Measurements from ENCODE around the gene HESX1. TPM values are rescaled to one million over a fixed set of nuclear protein-coding genes. Genes with fewer than 3 reads are reported as not detected.

Gene HESX1
- total RNA-seq, 2 experiments from 2014 or later: 4.7 to 6.9 TPM

DNA sequence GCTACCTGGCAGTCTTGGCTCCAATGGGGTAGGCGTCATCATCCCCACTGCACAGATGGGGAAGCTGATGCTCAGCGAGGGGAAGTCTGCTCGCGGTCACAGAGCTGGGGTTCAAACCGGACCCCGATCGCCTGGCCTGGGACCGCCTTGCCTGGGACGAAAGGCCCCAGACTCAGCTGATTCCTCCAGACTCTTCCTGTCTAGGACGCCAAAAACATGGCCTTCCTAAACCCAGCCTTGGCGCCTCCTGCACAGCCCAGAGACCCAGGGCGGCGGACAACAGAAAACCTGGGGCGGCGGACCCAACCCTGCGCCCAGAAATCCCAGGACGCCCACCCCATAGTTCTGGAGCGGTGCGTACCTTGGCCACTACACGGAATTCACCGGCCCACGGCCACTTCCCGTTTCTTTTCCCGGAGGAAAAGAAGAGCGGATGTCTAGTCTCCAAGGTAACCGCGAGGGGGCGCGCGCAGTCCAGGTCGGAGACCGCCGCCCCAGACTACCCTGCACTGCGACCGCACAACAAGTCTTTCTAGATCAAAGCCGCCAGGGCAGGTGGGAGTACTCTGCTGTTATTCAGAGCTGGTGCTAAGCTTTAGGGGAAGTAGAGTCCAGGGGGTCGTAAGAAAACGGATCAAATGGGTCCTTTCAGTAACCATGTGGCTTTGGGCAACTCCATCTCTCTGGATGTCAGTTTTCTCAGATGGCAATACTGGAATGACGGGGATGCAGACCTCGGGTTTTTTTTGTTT is 29.7 kb downstream of the HESX1 start:
- no peaks in the 10 kb centered on the region for H4K20me1 ChIP-seq (ENCODE audit: insufficient read depth, low read length)
- peak overlapping the region; percentile 55 for H3K4me3 ChIP-seq (ENCODE audit: low read depth, low read length, poor library complexity, severe bottlenecking)
- DNase-seq (ENCODE audit: low spot score): peak; percentile 76
- H3K4me1 ChIP-seq (ENCODE audit: insufficient read depth, low read length, poor library complexity, severe bottlenecking): peaks cover 17% of the 10 kb centered on the region
- no peaks in the 10 kb centered on the region for H3K79me2 ChIP-seq (ENCODE audit: insufficient read depth, low read depth, low read length)
- H3K9me3 ChIP-seq (ENCODE audit: low read length): no peaks in the 10 kb centered on the region
- BruUV-seq (replicated peaks): no TSS peak
- H3K9me2 ChIP-seq (ENCODE audit: insufficient read depth, low read length): no peaks in the 10 kb centered on the region
- intact Hi-C loops (cut with micrococcal nuclease; ENCODE audit: unreplicated experiment): loop anchor here (1.0 to 10.0 kb wide), 9 partner anchors 57 to 745 kb away; partner anchors contain the start of genes APPL1 and PDE12
- no peak for TF ChIP-seq EZH2phosphoT487 (IDR thresholded peaks at IDR 0.05; ENCODE audit: borderline replicate concordance, low read depth, low read length)
- TF ChIP-seq, protein P1, sequence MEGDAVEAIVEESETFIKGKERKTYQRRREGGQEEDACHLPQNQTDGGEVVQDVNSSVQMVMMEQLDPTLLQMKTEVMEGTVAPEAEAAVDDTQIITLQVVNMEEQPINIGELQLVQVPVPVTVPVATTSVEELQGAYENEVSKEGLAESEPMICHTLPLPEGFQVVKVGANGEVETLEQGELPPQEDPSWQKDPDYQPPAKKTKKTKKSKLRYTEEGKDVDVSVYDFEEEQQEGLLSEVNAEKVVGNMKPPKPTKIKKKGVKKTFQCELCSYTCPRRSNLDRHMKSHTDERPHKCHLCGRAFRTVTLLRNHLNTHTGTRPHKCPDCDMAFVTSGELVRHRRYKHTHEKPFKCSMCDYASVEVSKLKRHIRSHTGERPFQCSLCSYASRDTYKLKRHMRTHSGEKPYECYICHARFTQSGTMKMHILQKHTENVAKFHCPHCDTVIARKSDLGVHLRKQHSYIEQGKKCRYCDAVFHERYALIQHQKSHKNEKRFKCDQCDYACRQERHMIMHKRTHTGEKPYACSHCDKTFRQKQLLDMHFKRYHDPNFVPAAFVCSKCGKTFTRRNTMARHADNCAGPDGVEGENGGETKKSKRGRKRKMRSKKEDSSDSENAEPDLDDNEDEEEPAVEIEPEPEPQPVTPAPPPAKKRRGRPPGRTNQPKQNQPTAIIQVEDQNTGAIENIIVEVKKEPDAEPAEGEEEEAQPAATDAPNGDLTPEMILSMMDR (conservative IDR thresholded peaks at IDR 0.05; ENCODE audit: low read length): peak; percentile 95
- CTCF ChIA-PET (ENCODE audit: unreplicated experiment): interaction anchor here (0.5 kb wide), 1 partner anchor 105 kb away, joined by 3 read pairs; no protein-coding TSS in a partner anchor
- peak overlapping the region; percentile 79 for H2AFZ ChIP-seq (ENCODE audit: low read length)
- H3K27ac ChIP-seq (ENCODE audit: low read depth, low read length, poor library complexity, severe bottlenecking): no peak overlapping the region
- POLR2A ChIA-PET: interaction anchor here (0.8 to 1.2 kb wide), 3 partner anchors 12 to 228 kb away, joined by 3 to 5 read pairs (median 3); no protein-coding TSS in a partner anchor
- peak overlapping the region; percentile 57 for H3K4me2 ChIP-seq (ENCODE audit: low read length)
- no peaks in the 10 kb centered on the region for H3K36me3 ChIP-seq (ENCODE audit: insufficient read depth, low read length)

DNA sequence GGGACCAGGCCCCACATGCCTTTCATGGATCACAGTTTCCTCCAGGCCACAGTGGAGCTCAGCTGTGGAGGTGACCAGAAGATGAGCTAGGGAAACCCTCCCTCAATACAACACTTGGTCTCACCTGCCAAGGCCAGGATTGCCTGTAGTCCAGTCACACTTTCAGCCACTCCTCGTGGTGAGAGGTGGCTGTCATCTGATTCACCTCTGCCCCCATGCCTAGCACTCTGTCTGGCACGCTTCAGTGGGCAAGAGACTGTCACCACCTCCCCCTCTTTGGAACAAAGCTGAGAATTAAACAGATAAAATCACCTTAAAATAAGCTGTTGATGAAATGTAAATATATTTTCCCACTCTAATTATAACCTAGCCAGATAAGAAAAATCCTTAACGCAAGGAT is 30.7 kb downstream of the HESX1 start:
- TF ChIP-seq, protein P1 (conservative IDR thresholded peaks at IDR 0.05; ENCODE audit: low read length): no peak
- TF ChIP-seq EZH2phosphoT487 (IDR thresholded peaks at IDR 0.05; ENCODE audit: borderline replicate concordance, low read depth, low read length): no peak
- Histone ChIP-seq H3K4me3 (ENCODE audit: low read depth, low read length, poor library complexity, severe bottlenecking) (no peak overlapping the region), H3K4me1 (ENCODE audit: insufficient read depth, low read length, poor library complexity, severe bottlenecking) (peaks cover 20% of the 10 kb centered on the region), H3K4me2 (ENCODE audit: low read length) (no peak overlapping the region), H2AFZ (ENCODE audit: low read length) (no peak overlapping the region), H3K36me3 (ENCODE audit: insufficient read depth, low read length) (no peaks in the 10 kb centered on the region), H3K27ac (ENCODE audit: low read depth, low read length, poor library complexity, severe bottlenecking) (no peak overlapping the region), H3K79me2 (ENCODE audit: insufficient read depth, low read depth, low read length) (no peaks in the 10 kb centered on the region), H3K9me2 (ENCODE audit: insufficient read depth, low read length) (no peaks in the 10 kb centered on the region), H4K20me1 (ENCODE audit: insufficient read depth, low read length) (no peaks in the 10 kb centered on the region), H3K9me3 (ENCODE audit: low read length) (no peaks in the 10 kb centered on the region)
- BruUV-seq (replicated peaks): no TSS peak
- POLR2A ChIA-PET: interaction anchor here (0.5 to 1.0 kb wide), 4 partner anchors 10 to 228 kb away, joined by 3 to 4 read pairs (median 3); no protein-coding TSS in a partner anchor
- DNase-seq (ENCODE audit: low spot score): peak; percentile 10
- intact Hi-C loops (cut with micrococcal nuclease; ENCODE audit: unreplicated experiment): no loop called here
- CTCF ChIA-PET (ENCODE audit: unreplicated experiment): no interaction called here

DNA sequence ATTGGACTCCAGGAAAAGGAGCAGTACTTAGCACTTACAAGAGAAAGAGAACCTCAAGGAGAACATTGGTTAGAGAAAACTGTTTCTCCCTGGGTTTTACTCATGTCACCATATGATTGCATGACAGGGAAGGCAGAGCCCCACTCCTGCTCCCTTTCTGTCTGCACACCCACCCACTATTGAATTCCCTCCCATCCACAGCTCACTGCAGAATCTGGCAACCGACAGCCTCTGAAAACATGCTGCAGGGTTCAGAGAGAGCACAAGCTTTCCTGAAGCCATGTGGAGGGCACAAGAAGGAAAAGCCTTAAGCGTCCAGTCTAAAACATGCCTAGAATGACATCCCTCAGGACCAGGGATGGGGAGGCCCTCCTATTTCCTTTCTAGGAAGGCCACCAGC is 31.6 kb downstream of the HESX1 start:
- Histone ChIP-seq H3K9me2 (ENCODE audit: insufficient read depth, low read length) (no peaks in the 10 kb centered on the region), H3K4me3 (ENCODE audit: low read depth, low read length, poor library complexity, severe bottlenecking) (no peak overlapping the region), H4K20me1 (ENCODE audit: insufficient read depth, low read length) (no peaks in the 10 kb centered on the region), H3K4me1 (ENCODE audit: insufficient read depth, low read length, poor library complexity, severe bottlenecking) (peaks cover 20% of the 10 kb centered on the region), H3K9me3 (ENCODE audit: low read length) (no peaks in the 10 kb centered on the region), H3K4me2 (ENCODE audit: low read length) (no peak overlapping the region), H3K27ac (ENCODE audit: low read depth, low read length, poor library complexity, severe bottlenecking) (no peak overlapping the region), H2AFZ (ENCODE audit: low read length) (no peak overlapping the region), H3K79me2 (ENCODE audit: insufficient read depth, low read depth, low read length) (no peaks in the 10 kb centered on the region), H3K36me3 (ENCODE audit: insufficient read depth, low read length) (no peaks in the 10 kb centered on the region)
- DNase-seq (ENCODE audit: low spot score): no peak
- intact Hi-C loops (cut with micrococcal nuclease; ENCODE audit: unreplicated experiment): no loop called here
- ChIA-PET CTCF (ENCODE audit: unreplicated experiment) (no interaction called here), POLR2A (interaction anchor here (0.6 kb wide), 1 partner anchor 258 kb away, joined by 3 read pairs; no protein-coding TSS in a partner anchor)
- no TSS peak for BruUV-seq (replicated peaks)
- TF ChIP-seq EZH2phosphoT487 (IDR thresholded peaks at IDR 0.05; ENCODE audit: borderline replicate concordance, low read depth, low read length): no peak
- TF ChIP-seq, protein P1 (conservative IDR thresholded peaks at IDR 0.05; ENCODE audit: low read length): no peak

Measured in OCI-LY7 (cell line).